Stimulated activated CD4-positive, alpha-beta T cell treated with anti-CD3 and anti-CD28 coated beads, Interleukin-15, amount 100 ng/mL, for 48 hours (primary cell): ENCODE results near the gene FBXL12.
"Not testable (repeated sequence)": the region's sequence is repeated elsewhere in the genome, so short reads cannot be mapped to it uniquely, and the experiment has no call there.

Experiments
- DNase-seq, 2 donors: peaks; one replicate each; pipeline ENCODE4 v3.0.0-alpha.2; 2020; ENCODE audit warnings: low read depth in 2 of 2

Gene FBXL12

GRCh38 chr19:9792206-9793070 is 26.4 kb downstream of the FBXL12 start:
- peak; percentile 86 to 93 for DNase-seq

DNA sequence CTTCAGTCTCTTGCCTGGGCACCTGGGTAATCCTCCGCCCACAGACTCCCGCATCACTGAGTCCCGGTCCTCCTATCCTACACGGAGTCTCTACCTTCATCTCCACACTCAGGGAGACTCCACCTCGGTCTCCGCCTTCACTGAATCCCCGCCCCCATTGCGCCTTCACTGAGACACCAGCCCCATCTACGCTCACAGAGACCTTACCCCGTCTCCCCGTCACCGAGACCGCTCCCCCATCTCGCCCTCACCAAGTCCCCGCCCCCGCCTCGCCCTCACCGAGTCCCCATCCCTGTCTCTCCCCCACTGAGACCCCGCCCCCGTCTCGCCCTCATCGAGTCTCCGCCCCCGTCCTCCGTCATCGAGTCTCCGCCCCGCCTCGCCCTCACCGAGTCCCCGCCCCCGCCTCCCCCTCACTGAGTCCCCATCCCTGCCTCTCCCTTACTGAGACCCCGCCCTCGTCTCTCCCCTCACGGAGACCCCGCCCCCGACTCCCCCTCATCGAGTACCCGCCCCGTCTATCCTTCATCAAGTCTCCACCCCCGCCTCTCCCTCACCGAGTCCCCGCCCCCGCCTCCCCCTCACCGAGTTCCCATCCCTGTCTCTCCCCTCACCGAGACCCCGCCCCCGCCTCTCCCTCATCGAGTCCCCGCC is 27.2 kb downstream of the FBXL12 start:
- DNase-seq: peak; percentile 88 to 94

DNA sequence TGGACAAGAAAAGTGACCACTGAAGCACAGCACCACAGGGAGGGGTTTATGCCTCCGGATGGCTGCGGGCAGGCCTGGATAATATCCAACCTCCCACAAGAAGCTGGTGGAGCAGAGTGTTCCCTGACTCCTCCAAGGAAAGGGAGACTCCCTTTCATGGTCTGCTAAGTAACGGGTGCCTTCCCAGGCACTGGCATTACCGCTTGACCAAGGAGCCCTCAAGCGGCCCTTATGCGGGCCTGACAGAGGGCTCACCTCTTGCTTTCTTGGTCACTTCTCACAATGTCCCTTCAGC is 27.9 kb downstream of the FBXL12 start:
- not testable (repeated sequence) for DNase-seq

DNA sequence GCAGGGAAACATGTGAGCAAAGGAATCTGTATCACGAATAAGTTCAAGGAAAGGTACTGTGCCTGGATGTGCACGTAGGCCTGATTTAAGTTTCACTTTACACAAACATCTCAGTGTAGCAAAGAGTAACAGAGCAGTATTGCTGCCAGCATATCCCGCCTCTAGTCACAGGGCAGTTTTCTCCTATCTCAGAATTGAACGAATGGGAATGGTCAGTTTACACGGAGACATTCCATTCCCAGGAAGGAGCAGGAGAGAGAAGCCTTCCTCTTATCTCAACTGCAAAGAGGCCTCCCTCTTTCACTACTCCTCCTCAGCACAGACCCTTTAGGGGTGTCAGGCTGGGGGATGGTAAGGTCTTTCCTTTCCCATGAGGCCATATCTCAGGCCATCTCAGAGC is 29.3 kb downstream of the FBXL12 start:
- DNase-seq: not testable (repeated sequence)

DNA sequence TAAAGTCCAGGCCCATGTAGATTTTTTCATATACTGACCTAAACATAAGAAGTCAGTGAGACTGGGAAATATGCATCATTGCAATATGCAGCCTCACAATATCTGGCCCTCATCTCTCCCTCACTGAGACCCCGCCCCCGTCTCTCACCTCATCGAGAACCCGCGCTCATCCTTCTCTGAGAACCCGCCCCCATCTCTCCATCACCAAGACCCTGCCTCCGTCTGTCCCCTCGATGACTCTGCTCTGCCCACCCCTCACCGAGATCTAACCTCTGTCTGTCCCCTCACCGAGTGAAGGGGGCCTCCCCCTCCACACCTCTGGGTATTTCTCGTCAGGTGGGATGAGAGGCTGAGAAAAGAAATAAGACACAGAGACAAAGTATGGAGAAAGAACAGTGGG is 29.8 kb downstream of the FBXL12 start:
- DNase-seq: no peak

DNA sequence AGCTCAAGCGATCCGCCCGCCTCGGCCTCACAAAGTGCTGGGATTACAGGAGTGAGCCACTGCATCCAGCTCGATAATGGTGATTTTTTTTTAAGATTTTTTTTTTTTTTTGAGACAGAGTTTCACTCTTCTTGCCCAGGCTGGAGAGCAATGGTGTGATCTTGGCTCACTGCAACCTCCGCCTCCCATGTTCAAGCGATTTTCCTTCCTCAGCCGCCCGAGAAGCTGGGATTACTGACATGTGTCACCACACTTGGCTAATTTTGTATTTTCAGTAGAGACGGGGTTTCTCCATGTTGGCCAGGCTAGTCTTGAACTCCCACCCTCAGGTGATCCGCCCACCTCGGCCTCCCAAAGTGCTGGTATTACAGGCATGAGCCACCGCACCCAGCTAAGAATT is 30.3 kb downstream of the FBXL12 start:
- DNase-seq: not testable (repeated sequence)

- no peak for DNase-seq
These were observed 32.1 kb downstream of the FBXL12 start for GRCh38 chr19:9786819-9787218.

DNA sequence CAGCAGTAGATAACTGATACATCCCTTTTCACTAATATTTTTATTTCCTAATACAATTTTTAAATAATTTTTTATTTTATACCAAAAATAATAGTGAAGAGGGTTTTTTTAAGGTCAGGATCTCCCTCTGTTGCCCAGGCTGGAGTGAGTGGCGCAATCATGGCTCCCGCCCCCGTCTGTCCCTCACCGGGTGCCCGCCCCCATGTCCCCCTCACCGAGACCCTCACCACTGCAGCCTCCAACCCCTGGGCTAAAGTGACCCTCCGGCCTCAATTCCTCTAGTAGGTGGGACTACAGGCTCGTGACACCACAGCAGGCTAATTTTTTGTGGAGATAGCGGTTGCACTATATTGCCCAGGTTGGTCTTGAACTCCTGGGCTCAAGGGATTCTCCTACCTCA is 32.5 kb downstream of the FBXL12 start:
- DNase-seq: no peak

DNA sequence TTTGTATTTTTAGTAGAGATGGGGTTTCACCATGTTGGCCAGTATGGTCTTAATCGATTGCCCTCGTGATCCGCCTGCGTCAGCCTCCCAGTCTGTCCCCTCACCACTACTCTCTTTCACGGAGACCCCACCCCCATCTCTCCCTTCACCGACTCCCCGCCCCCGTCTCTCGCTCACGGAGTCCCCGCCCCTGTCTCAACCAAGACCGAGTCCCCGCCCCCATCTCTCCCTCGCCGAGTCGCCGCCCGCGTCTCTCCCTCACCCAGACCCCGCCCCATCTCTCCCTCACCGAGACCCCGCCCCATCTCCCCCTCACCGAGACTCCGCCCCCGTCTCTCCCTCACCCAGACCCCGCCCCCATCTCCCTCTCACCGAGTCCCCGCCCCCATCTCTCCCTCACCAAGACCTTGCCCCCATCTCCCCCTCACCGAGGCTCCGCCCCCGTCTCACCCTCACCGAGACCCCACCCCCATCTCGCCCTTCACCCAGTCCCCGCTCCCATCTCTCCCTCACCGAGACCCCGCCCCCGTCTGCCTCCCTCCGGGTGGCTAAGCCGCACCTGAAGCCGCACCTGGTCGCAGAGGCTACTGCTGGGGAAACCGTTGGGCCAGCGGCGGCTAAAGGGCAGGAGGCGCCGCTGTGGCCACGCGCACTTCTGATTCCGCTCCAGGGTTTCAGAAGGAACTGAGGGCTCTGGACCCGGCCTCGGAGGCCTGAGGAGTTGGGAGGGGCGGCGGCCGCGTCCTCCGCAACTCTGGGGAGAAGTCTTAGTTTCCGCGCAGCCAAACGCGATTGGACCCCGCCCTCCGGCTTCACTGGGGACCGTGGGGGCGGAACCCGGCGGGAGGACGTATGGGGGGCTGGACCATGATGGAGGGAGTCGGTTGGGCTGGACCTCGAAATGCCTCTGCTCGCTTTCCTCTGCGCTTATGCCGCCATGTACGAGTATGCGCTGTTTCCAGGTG is 33.2 kb downstream of the FBXL12 start:
- peak; percentile 98 to 100 for DNase-seq

GRCh38 chr19:9784163-9784496 is 34.7 kb downstream of the FBXL12 start:
- DNase-seq: not testable (repeated sequence)

- DNase-seq: no peak
These were observed 36.5 kb downstream of the FBXL12 start for GRCh38 chr19:9782338-9782737.

GRCh38 chr19:9768175-9769112 is 50.4 kb downstream of the FBXL12 start, which contains the start of gene ZNF846:
ZNF846 (minus strand) TSS chr19:9768738; CDS start chr19:9764950, 3,788 bp downstream.
- peak; percentile 88 to 89 for DNase-seq
